ENCODE measurements around the gene GABRA4. TPM values are rescaled to one million over a fixed set of nuclear protein-coding genes. Genes with fewer than 3 reads are reported as not detected.

Gene GABRA4
- total RNA-seq, 4 donors from 2014 or later = under 0.01 to 0.76 (median 0.53) TPM

DNA sequence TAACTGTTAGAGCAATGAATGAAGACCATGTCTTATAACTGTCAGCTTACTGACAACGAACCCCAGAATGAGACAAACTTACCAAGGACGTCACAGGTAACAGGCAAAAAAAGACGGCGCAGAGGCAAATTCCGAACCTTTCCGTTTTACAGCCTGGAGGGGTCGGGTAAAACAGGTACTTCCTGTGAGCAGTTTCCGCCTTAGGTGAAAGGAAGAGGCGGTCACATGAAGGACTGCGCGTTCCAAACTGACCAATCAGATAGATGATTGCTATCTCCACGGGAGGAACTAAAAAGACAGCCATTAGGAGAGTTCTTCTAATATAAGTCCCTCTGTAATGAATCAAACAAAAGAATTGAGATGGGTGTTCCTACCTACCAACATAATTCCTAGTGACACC is 84.3 kb downstream of the GABRA4 start, which contains the start of gene COX7B2:
TSS of gene COX7B2 (minus strand) at position 168 of the 400 bp plus-strand sequence. CDS start 174,053 bp downstream, outside the sequence.
- Histone ChIP-seq H3K27me3 (no peaks in the 10 kb centered on the region), H3K4me3 (no peak within 1 kb of the TSS), H3K27ac (no peak within 1 kb of the TSS), H3K9me3 (no peaks in the 10 kb centered on the region), H3K36me3 (no peaks in the 10 kb centered on the region), H3K4me1 (no peaks in the 10 kb centered on the region)
- no peak for DNase-seq
- no peak for TF ChIP-seq POLR2A (IDR thresholded peaks at IDR 0.05)
- no peak for TF ChIP-seq CTCF (IDR thresholded peaks at IDR 0.05)

DNA sequence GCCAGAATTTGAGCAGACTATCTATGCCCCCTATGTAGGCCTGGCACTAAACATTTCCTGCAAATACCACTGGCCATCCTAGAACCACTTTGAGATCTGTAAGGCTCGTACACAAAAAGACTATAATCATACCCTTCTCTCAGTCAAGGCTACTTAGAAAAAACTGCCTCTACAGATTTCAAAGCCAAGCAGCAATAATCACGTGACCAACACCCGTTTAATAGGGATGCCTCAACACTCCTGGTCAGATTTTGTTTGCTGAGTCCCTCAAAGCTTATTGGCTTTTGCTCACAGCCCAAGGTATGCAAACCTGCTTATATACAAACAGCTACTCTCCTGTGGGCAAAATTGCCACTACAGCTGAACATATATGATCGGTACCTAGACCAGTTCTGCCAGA is 85.2 kb downstream of the GABRA4 start:
- TF ChIP-seq POLR2A (IDR thresholded peaks at IDR 0.05) = no peak
- no peak for TF ChIP-seq CTCF (IDR thresholded peaks at IDR 0.05)
- no peaks in the 10 kb centered on the region for H3K27me3 ChIP-seq
- no peaks in the 10 kb centered on the region for H3K4me1 ChIP-seq
- H3K27ac ChIP-seq = no peak overlapping the region
- H3K9me3 ChIP-seq = no peaks in the 10 kb centered on the region
- H3K4me3 ChIP-seq = no peak overlapping the region
- no peaks in the 10 kb centered on the region for H3K36me3 ChIP-seq
- DNase-seq = no peak

DNA sequence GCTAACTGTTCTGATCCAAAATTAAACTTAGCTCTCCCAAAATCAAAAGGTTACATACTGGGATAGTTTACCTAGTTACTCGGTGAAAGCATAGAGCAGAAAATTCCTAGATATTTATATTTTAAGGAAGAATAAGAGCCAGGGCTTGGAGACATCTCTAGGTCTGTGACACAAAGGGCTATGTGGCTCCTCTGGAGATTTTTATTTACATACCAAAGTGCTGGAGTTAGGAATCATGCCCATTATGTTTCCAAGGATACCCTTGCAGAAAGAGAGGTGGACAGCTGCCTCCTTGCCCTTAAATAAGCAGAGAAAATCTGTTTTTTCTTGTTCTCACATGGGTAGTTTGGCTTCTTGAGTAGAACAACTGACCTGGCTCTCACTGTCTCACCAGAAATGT is 93.3 kb downstream of the GABRA4 start:
- TF ChIP-seq CTCF (IDR thresholded peaks at IDR 0.05) = no peak
- TF ChIP-seq POLR2A (IDR thresholded peaks at IDR 0.05) = no peak
- Histone ChIP-seq H3K27ac (no peak overlapping the region), H3K27me3 (no peaks in the 10 kb centered on the region)

GRCh38 chr4:46894826-46895225 is 98.6 kb downstream of the GABRA4 start:
- no peak overlapping the region for H3K4me3 ChIP-seq

More for the DNA sequence above, 93.3 kb downstream of the GABRA4 start:
- no peaks in the 10 kb centered on the region for H3K9me3 ChIP-seq
- H3K4me3 ChIP-seq = no peak overlapping the region
- H3K4me1 ChIP-seq = no peaks in the 10 kb centered on the region
- no peak for DNase-seq
- H3K36me3 ChIP-seq = no peaks in the 10 kb centered on the region

DNA sequence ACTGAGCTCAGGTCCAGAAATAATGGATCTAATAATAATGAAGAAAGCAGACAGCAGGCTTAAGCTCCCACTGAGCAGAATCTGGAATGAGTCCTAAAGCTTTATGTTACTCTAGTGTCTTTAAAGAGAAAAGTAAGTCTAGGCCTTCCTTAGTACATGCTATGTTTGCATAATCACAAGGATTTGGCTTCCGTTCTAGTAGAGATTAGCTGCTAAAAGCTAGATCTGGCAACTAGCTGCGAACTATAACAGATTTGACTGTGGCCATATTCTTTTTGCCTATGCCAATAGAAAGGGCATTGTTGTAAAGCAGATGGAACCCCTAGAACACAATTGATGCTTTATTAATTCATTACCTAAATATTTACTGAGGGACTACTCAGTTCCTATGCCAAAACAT is 103.3 kb downstream of the GABRA4 start:
- H3K4me1 ChIP-seq = no peaks in the 10 kb centered on the region
- no peak for DNase-seq
- no peaks in the 10 kb centered on the region for H3K36me3 ChIP-seq
- H3K9me3 ChIP-seq = no peaks in the 10 kb centered on the region
- no peak overlapping the region for H3K27ac ChIP-seq
- no peak overlapping the region for H3K4me3 ChIP-seq
- no peaks in the 10 kb centered on the region for H3K27me3 ChIP-seq
- no peak for TF ChIP-seq CTCF (IDR thresholded peaks at IDR 0.05)
- no peak for TF ChIP-seq POLR2A (IDR thresholded peaks at IDR 0.05)

More at GRCh38 chr4:46894826-46895225, 98.6 kb downstream of the GABRA4 start:
- Histone ChIP-seq H3K27ac (no peak overlapping the region), H3K27me3 (no peaks in the 10 kb centered on the region), H3K9me3 (no peaks in the 10 kb centered on the region), H3K36me3 (no peaks in the 10 kb centered on the region), H3K4me1 (no peaks in the 10 kb centered on the region)
- DNase-seq = no peak
- TF ChIP-seq CTCF (IDR thresholded peaks at IDR 0.05) (no peak), POLR2A (IDR thresholded peaks at IDR 0.05) (no peak)

GRCh38 chr4:46889410-46889809 is 104.0 kb downstream of the GABRA4 start:
- Histone ChIP-seq H3K27ac (no peak overlapping the region), H3K27me3 (no peaks in the 10 kb centered on the region)
- no peak for TF ChIP-seq CTCF (IDR thresholded peaks at IDR 0.05)
- no peak for TF ChIP-seq POLR2A (IDR thresholded peaks at IDR 0.05)

More at GRCh38 chr4:46889410-46889809, 104.0 kb downstream of the GABRA4 start:
- Histone ChIP-seq H3K9me3 (no peaks in the 10 kb centered on the region), H3K4me3 (no peak overlapping the region), H3K4me1 (no peaks in the 10 kb centered on the region), H3K36me3 (no peaks in the 10 kb centered on the region)
- no peak for DNase-seq
